Ectodermal cell (in vitro differentiated cells): ENCODE results near the gene LMF1.
A peak's percentile ranks its signal among the peaks of the same experiment; 100 is the strongest.

Source experiments
- H3K27ac ChIP-seq: 2 replicates; pipeline ENCODE4 v1.7.0; 2013; ENCODE audit warnings: mild to moderate bottlenecking, low read depth, low read length; ENCODE audit not compliant: insufficient read depth, poor library complexity, severe bottlenecking
- H3K27me3 ChIP-seq: 2 replicates; pipeline ENCODE4 v1.7.0; 2013; ENCODE audit warnings: mild to moderate bottlenecking, low read length; ENCODE audit not compliant: insufficient read depth, control insufficient read depth, poor library complexity, severe bottlenecking
- H3K36me3 ChIP-seq: one replicate; pipeline ENCODE4 v1.7.0; 2013; ENCODE audit warnings: low read length; ENCODE audit not compliant: control insufficient read depth, insufficient read depth
- H3K4me1 ChIP-seq: one replicate; pipeline ENCODE4 v1.7.0; 2013; ENCODE audit warnings: low read length; ENCODE audit not compliant: control insufficient read depth, insufficient read depth
- H3K4me3 ChIP-seq: 2 replicates; pipeline ENCODE4 v1.7.0; 2013; ENCODE audit warnings: low read depth, low read length, control low read depth; ENCODE audit not compliant: insufficient read depth
- H3K9me3 ChIP-seq: 2 replicates; pipeline ENCODE4 v1.7.0; 2013; ENCODE audit warnings: mild to moderate bottlenecking, low read length, moderate library complexity; ENCODE audit not compliant: control insufficient read depth
- WGBS, 2 experiments: methylation state at CpG; one replicate each; pipeline ENCODE4 v1.1.7; 2013; ENCODE audit warnings: missing lambda C conversion rate in 2 of 2; 5-methylcytosine and 5-hydroxymethylcytosine counted together

The LMF1 gene

DNA sequence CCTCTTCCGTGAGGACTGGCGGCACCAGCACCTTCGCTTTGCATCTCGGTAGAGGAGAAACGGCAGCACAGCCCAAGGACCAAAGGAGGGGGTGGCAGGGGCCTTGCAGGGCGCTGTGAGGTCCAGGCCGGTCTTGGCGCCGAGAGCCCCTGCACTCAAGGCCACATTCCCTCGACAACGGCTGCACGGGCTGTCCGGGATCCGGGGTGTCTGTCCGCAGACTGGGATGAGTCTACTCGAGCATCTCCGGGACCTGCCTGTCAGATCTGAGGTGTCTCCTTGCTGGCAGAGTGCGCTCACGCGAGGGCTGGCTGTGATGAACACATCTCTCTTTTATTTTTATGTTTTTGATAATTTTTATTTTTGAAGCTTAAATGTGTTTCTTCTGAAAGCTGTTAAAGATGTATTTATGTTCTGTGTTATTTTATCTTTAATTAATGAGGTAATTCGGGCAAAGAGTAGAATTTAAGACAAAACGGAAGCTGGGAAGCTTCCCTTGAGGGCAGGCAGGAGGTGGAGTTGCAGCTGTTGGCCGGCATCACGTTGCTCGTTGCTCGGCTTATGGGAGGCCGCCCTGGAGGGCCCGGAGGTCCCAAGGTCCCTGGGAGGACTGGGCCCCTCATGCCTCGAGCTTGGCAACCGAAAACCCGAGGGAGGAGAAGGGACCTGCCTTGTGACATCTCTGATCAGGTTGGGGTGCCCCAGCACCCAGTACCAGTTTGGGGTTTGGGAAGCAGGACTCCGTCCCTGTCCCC lies 15.0 kb upstream of the LMF1 start:
- Histone ChIP-seq H3K27me3 (peaks cover 35% of the 10 kb centered on the region), H3K9me3 (no peaks in the 10 kb centered on the region), H3K27ac (no peak overlapping the region), H3K36me3 (no peaks in the 10 kb centered on the region), H3K4me1 (peaks cover 24% of the 10 kb centered on the region), H3K4me3 (no peak overlapping the region)
- 92 to 93% methylated on average over 32 of the region's 32 CpGs for WGBS, 2 experiments

DNA sequence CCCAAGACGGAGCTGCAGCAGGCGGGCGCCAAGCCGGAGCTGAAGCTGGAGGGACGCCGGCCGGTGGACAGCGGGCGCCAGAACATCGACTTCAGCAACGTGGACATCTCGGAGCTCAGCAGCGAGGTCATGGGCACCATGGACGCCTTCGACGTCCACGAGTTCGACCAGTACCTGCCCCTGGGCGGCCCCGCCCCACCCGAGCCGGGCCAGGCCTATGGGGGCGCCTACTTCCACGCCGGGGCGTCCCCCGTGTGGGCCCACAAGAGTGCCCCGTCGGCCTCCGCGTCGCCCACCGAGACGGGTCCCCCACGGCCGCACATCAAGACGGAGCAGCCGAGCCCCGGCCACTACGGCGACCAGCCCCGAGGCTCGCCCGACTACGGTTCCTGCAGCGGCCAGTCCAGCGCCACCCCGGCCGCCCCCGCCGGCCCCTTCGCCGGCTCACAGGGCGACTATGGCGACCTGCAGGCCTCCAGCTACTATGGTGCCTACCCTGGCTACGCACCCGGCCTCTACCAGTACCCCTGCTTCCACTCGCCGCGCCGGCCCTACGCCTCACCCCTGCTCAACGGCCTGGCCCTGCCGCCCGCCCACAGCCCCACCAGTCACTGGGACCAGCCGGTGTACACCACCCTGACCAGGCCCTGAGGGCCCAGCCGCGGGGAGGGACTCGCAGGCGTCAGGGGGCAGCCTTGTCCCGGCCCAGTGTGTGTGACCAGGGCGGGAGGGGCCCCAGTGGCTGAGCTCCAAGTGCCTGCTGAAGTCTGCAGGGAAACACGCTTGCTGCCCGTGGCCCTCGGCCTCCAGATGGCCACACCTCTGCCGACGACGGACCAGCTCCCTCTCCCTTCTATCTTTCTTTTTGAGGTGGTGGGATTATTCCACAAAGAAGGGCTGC lies 14.2 kb upstream of the LMF1 start:
- no peaks in the 10 kb centered on the region for H3K36me3 ChIP-seq
- WGBS, 2 experiments: 95 to 96% methylated on average over 78 of the region's 78 CpGs
- no peak overlapping the region for H3K27ac ChIP-seq
- H3K4me1 ChIP-seq: peaks cover 24% of the 10 kb centered on the region
- H3K27me3 ChIP-seq: peaks cover 43% of the 10 kb centered on the region
- no peaks in the 10 kb centered on the region for H3K9me3 ChIP-seq
- no peak overlapping the region for H3K4me3 ChIP-seq

- H3K9me3 ChIP-seq: no peaks in the 10 kb centered on the region
- H3K4me3 ChIP-seq: no peak overlapping the region
- peaks cover 24% of the 10 kb centered on the region for H3K4me1 ChIP-seq
- H3K27ac ChIP-seq: no peak overlapping the region
- H3K36me3 ChIP-seq: no peaks in the 10 kb centered on the region
- 85 to 88% methylated on average over 22 of the region's 22 CpGs for WGBS, 2 experiments
- peaks cover 51% of the 10 kb centered on the region for H3K27me3 ChIP-seq
Measured at GRCh38 chr16:984121-984694, 13.4 kb upstream of the LMF1 start.

DNA sequence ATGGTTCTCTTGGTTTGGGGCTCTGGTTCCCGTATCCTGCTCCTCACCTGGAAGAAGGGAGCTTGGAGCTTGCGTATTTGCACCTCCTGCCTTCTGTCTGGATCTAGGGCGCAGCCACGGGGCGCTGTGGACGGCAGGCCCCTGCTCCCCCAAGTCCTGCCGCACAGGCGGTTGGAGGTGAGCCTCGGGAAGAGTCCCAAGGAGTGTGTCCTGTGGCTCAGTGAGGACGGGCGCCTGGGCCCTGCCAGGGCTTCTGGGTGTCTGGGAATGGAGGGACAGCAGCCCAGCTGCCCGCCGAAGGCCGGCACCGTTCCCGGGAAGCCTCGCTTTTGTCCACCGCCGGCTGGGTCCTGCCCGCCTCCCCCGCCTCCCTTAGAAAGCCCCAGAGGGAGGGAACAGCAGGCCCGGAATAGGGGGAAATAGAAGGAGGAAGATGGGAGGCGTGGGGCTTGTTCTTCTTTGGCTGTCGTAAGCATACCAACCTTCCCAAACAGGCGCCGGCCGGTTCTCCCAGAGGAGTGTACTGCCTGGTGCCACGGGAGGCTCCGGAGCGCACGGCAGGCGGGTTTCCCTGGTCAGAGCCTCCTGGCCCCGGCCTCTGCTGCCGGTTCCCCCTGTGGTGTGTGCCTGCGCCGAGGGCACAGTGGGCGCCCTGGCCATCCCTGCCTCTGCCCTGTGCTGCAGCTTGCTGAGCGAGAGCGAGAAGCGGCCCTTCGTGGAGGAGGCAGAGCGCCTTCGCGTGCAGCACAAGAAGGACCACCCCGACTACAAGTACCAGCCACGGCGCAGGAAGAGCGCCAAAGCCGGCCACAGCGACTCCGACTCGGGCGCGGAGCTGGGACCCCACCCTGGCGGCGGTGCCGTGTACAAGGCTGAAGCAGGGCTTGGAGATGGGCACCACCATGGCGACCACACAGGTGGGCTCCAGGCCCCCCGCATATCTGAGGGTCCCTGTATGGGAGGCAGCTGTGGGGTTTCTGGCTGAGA lies 12.6 kb upstream of the LMF1 start:
- peak overlapping the region; percentile 32 for H3K4me3 ChIP-seq
- H3K27me3 ChIP-seq: peaks cover 60% of the 10 kb centered on the region
- H3K36me3 ChIP-seq: no peaks in the 10 kb centered on the region
- H3K27ac ChIP-seq: no peak overlapping the region
- H3K4me1 ChIP-seq: peaks cover 24% of the 10 kb centered on the region
- WGBS, 2 experiments: 54 to 55% methylated on average over 59 of the region's 59 CpGs
- no peaks in the 10 kb centered on the region for H3K9me3 ChIP-seq

GRCh38 chr16:982145-983043 lies 11.6 kb upstream of the LMF1 start:
- H3K4me1 ChIP-seq: peaks cover 24% of the 10 kb centered on the region
- H3K27me3 ChIP-seq: peaks cover 66% of the 10 kb centered on the region
- H3K36me3 ChIP-seq: no peaks in the 10 kb centered on the region
- H3K4me3 ChIP-seq: peak overlapping the region; percentile 32
- no peak overlapping the region for H3K27ac ChIP-seq
- WGBS, 2 experiments: 11 to 14% methylated on average over 76 of the region's 76 CpGs
- no peaks in the 10 kb centered on the region for H3K9me3 ChIP-seq

DNA sequence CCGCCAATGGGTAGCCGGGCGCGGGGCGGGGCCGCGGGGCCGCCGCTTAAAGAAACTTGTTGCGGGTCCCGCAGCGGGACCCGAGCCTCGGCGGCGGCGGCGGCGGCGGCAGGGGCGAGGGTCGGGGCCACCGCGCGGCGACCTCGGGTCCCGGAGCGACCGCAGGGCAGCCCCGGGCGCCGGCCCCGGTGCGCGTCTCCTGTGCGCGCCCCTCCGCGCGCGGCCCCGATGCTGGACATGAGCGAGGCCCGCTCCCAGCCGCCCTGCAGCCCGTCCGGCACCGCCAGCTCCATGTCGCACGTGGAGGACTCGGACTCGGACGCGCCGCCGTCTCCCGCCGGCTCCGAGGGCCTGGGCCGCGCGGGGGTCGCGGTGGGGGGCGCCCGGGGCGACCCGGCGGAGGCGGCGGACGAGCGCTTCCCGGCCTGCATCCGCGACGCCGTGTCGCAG lies 10.9 kb upstream of the LMF1 start, which contains the start of gene SOX8:
SOX8 (plus strand) TSS at position 76 of the 450 bp plus-strand sequence; CDS start at position 229, 153 bp downstream.
- WGBS, 2 experiments: 0% methylated on average over 80 of the region's 80 CpGs

GRCh38 chr16:980595-980854 lies 9.7 kb upstream of the LMF1 start:
- Histone ChIP-seq H3K36me3 (no peaks in the 10 kb centered on the region), H3K27ac (no peak overlapping the region), H3K4me1 (peaks cover 30% of the 10 kb centered on the region), H3K4me3 (peak overlapping the region; percentile 35), H3K27me3 (peaks cover 71% of the 10 kb centered on the region), H3K9me3 (no peaks in the 10 kb centered on the region)
- WGBS, 2 experiments: 1% methylated on average over 31 of the region's 31 CpGs

More for the DNA sequence above, 10.9 kb upstream of the LMF1 start, which contains the start of gene SOX8:
- H3K4me1 ChIP-seq: peaks cover 28% of the 10 kb centered on the region
- no peak within 1 kb of the TSS for H3K27ac ChIP-seq
- H3K36me3 ChIP-seq: no peaks in the 10 kb centered on the region
- peak within 1 kb of the TSS; percentile 35 for H3K4me3 ChIP-seq
- H3K9me3 ChIP-seq: no peaks in the 10 kb centered on the region
- H3K27me3 ChIP-seq: peaks cover 71% of the 10 kb centered on the region

DNA sequence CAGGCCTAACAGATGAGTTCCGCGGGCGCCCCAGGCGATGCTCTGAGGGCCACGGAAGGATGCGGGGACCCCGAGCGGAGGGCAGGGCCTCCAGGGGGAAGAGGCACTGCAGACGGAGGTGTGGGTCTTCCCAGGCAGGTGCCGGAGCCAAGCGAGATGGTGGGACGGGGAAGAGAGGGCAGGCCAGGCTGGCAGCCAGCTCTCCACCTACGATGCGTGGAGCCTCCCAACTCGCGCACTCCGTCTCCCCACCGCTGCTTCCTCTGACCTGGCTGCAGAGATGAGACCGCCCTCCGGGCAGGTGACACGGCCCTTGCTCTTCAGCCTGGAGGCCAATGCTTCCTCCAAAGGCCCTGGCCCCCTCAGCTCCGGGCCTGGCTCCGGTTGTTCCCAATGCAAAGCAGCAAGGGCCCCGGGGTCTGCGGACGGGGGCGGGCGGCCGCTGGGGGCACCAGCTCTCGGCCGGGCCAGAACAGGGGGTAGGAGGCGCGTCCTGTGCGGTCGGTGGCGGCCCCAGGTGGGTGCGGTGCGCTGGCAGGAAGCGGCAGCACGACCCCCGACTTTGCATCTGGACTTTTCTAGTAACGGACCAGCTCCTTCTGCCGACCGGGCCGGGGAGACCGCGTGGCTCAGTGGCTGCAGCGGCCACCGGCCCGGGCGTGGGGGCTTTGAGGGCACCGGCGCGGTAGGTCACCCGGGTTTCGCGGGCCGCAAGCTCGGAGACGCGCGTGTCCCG lies 9.2 kb upstream of the LMF1 start:
- peaks cover 30% of the 10 kb centered on the region for H3K4me1 ChIP-seq
- no peaks in the 10 kb centered on the region for H3K36me3 ChIP-seq
- peak overlapping the region; percentile 35 for H3K4me3 ChIP-seq
- no peak overlapping the region for H3K27ac ChIP-seq
- WGBS, 2 experiments: 18 to 19% methylated on average over 63 of the region's 63 CpGs
- peaks cover 71% of the 10 kb centered on the region for H3K27me3 ChIP-seq
- no peaks in the 10 kb centered on the region for H3K9me3 ChIP-seq
